GM12872 (cell line): ENCODE data around the gene KAZN.

Experiments used
- TF ChIP-seq, protein P1 (sequence below): IDR thresholded peaks from 3 replicates; pipeline ENCODE4 v1.5.1; 2011; ENCODE audit warnings: low read depth, mild to moderate bottlenecking, low read length, moderate library complexity; ENCODE audit not compliant: insufficient read depth

KAZN gene

DNA sequence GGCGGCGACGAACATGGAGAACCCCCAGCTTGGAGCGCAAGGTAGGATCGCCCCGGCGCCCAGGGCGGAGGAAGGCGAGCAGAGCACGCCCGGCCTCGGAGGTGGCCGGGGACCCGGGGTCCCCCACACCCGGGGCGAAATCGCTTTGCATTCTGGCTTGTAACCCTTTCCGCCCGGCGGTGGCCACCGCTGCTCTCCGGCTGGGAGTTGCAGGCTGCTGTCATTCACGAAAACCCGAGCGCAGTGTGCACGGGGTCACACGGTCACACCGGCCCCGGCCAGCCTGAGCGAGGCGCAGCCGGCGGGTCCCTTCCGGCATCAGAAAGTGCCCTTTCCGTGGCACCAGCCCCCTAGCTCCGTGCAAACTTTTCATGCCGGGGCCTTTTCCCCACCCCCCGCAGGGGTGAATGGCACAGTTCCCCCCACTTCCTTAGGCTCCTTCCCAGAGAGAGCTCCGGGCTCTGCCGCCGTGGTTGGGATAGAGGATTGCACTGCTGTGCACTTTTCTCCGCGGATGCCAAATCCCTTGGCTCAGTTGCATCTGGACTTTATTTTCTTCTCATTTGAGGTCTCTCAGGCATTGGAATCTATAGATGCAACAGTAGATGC is 802 bp downstream of the KAZN start:
- TF ChIP-seq, protein P1, sequence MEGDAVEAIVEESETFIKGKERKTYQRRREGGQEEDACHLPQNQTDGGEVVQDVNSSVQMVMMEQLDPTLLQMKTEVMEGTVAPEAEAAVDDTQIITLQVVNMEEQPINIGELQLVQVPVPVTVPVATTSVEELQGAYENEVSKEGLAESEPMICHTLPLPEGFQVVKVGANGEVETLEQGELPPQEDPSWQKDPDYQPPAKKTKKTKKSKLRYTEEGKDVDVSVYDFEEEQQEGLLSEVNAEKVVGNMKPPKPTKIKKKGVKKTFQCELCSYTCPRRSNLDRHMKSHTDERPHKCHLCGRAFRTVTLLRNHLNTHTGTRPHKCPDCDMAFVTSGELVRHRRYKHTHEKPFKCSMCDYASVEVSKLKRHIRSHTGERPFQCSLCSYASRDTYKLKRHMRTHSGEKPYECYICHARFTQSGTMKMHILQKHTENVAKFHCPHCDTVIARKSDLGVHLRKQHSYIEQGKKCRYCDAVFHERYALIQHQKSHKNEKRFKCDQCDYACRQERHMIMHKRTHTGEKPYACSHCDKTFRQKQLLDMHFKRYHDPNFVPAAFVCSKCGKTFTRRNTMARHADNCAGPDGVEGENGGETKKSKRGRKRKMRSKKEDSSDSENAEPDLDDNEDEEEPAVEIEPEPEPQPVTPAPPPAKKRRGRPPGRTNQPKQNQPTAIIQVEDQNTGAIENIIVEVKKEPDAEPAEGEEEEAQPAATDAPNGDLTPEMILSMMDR, result no peak

DNA sequence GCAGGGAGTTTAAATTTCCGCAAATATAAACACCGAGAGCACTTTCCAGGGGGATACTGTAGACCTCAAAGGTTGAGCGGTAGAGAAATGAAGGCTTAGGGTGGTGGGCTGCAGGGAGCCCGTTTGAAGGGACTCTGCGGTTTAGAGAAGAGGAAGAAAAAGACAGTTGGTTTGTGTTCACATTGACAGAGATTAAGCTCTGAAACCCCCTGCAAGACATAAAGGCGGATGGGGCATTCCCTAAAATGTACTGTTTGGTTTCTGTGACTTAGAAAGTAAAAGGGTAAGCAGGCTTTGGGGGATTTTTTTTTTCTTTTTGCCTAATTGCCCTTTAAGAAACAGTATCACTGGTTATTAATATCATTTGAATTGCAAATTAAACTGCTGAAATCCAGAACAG is 1.3 kb downstream of the KAZN start:
- TF ChIP-seq, protein P1, result no peak

DNA sequence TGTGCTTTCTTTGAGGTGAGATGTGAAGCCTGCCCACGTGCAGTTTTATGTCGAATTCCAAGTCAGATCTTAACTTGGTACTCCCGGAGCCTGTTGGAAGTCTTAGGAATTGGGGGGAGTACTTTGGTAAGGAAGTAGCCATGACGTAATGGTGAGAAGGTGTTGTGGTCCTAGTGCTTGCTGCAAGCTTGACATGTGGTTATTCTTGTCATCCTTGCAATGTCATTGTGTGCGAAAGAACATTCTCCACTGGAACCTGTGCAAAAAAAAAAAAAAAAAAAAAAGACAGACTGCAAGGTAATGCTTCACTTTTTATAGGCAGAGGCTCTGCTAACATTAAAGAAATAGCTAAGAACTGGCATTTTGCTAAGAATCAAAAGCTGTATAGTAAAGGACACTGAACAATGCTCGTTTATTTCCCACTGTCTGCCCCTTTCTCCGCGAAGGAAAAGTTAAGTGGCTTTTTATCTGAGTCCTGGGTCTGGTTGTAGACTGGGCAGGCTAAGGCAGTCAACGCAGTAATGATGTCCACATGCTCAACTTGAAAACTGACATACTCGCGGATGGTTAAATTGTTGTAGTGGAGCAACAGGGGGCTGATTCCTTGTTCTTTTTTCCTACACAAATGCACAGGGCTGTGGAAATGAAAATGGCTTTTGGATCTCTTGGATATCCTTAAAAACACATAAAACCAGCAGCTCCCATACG is 2.1 kb downstream of the KAZN start:
- TF ChIP-seq, protein P1, result no peak

DNA sequence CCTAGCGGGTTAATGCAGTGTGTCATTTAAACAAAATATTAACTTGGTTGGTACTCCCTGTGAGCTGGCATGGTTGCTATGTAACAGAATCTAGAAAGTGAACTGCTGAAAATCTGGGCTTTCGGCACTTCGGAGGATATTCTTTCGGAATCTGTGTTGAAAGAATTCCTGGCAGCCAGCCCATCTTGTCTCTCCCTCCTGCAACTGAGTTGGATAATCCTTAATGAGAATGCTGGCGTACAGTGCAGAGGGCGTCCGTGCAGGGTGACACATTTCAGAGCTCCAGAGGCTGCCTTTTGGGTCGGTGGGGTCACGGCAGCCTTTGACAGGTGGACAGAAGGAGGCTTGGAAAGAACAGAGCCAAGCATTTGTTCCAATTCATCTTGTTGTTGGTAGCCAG is 3.7 kb downstream of the KAZN start:
- TF ChIP-seq, protein P1, result no peak

DNA sequence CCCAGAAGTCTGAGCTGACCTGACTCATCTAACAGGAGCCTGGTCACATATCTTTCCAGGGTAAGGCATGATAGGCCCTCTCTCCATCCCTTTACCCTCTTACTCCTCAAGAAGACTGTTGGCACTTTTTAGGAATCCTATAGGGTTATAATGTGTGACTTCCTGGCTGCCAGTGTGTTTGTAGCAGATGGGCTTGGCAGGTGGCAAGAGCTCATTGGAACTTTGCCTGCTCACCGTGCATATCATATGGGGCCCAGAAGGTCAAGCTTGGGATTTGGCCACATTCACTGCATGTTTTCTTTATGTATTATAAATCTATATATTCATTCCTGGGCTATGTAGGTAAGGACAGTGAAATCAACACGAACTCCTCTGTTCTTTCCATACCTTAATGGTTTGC is 5.2 kb downstream of the KAZN start:
- TF ChIP-seq, protein P1, result no peak

DNA sequence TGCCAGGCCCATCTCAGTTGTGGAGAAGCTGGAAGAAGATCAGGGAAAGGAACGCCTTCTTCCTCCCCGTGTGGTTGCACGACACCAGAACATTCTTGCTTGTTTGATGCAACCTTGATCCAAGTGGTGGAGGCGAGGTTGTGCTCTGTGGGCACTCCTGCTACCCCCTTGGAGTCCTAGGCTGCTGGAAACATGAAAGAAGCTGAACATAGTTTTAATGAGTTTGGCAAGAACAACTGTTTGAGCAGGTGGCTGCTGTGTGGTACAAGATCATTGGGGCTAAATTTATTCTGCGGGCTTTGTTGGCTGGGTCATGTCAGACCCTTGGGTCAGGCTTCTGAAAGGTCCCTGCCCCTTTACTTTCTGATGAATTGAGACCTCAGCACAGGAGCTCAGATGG is 5.9 kb downstream of the KAZN start:
- TF ChIP-seq, protein P1, result no peak

DNA sequence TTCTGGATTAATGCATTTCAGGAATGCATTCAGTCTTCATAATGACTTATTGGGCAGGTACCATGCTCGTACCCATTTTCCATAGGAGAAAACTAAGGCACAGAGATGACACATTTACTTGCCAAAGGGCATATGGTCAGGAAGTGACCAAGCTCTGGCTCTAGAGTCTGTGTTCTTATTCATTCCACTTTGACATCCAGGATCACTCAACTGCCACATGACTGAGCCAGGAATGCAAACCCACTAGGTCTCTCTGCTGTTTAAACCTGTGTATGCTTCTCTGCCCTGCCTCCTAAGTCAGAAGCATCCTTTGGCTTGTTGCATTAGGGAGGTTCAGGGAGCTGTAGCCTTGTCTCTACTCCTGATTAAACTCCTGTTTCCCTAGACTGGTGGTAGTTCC is 7.5 kb downstream of the KAZN start:
- TF ChIP-seq, protein P1, result no peak
